Esophagus (tissue), 2 donors: ENCODE data around the gene MTFR1L. TPM values are rescaled to one million over a fixed set of nuclear protein-coding genes. Genes with fewer than 3 reads are reported as not detected.

Experiments used
- H3K27ac ChIP-seq, 2 donors: one replicate each; pipeline ENCODE4 v1.5.1; 2013; ENCODE audit warnings: low read depth in 2 of 2, mild to moderate bottlenecking in 2 of 2, inconsistent platforms in 1 of 2, low read length in 1 of 2, moderate library complexity in 1 of 2
- H3K27me3 ChIP-seq, 2 donors: one replicate each; pipeline ENCODE4 v1.6.1; 2013; ENCODE audit warnings: low read length in 2 of 2, control low read depth in 1 of 2, mild to moderate bottlenecking in 1 of 2; ENCODE audit not compliant: insufficient read depth in 2 of 2, control insufficient read depth in 1 of 2
- H3K36me3 ChIP-seq, 2 donors: one replicate each; pipeline ENCODE4 v1.6.1; 2013; ENCODE audit warnings: low read length in 1 of 2; ENCODE audit not compliant: control insufficient read depth in 2 of 2, insufficient read depth in 2 of 2
- H3K4me1 ChIP-seq, 2 donors: one replicate each; pipeline ENCODE4 v1.6.1; 2013; ENCODE audit warnings: low read length in 1 of 2; ENCODE audit not compliant: control insufficient read depth in 2 of 2, insufficient read depth in 2 of 2
- H3K4me3 ChIP-seq, 2 donors: one replicate each; pipeline ENCODE4 v1.5.1; 2013; ENCODE audit warnings: low read length in 2 of 2, mild to moderate bottlenecking in 2 of 2, low read depth in 1 of 2, moderate library complexity in 1 of 2
- H3K9me3 ChIP-seq, 2 donors: one replicate each; pipeline ENCODE4 v1.6.1; 2013; ENCODE audit warnings: mild to moderate bottlenecking in 2 of 2, low read depth in 1 of 2, low read length in 1 of 2, moderate library complexity in 1 of 2; ENCODE audit not compliant: control insufficient read depth in 2 of 2, insufficient read depth in 1 of 2
- WGBS, 2 donors: extraction: QIAGEN DNeasy Blood & Tissue Kit; methylation state at CpG; one replicate each; pipeline ENCODE4 v1.1.7; 2013; 5-methylcytosine and 5-hydroxymethylcytosine counted together
- polyA plus RNA-seq, 2 donors: library from polyadenylated mRNA; stranded (reverse); fragments of 200-250 nt; gene quantifications; one replicate each; pipeline ENCODE4 v1.2.3, GENCODE V29; 2013
- donor health status: healthy with polysubstance abuse.
- donor health status: Bipolar disorder and iron deficiency.

MTFR1L gene
- polyA plus RNA-seq: 10 to 100 TPM; 28.4 to 32.0 TPM

GRCh38 chr1:25819491-25820246, at the start of gene MTFR1L:
Gene MTFR1L (plus strand): TSS chr1:25819954. CDS start chr1:25823105, 3,151 bp downstream.
- Histone ChIP-seq H3K9me3 (no peaks in the 10 kb centered on the region), H3K27me3 (no peaks in the 10 kb centered on the region), H3K4me1 (peaks cover 0 to 18% of the 10 kb centered on the region in 2 donors), H3K36me3 (peaks cover 0 to 13% of the 10 kb centered on the region in 2 donors), H3K27ac (peak within 1 kb of the TSS; percentile 97 to 98), H3K4me3 (peak within 1 kb of the TSS; percentile 87 to 88)
- WGBS, 2 donors: 0 to 1% methylated on average over 62 to 64 of the region's 64 CpGs

GRCh38 chr1:25770541-25771220, 49.1 kb upstream of the MTFR1L start:
- 79 to 81% methylated on average over 14 of the region's 14 CpGs for WGBS, 2 donors

GRCh38 chr1:25771221-25772114, 48.3 kb upstream of the MTFR1L start:
- 47 to 67% methylated on average over 34 of the region's 34 CpGs for WGBS, 2 donors
- Histone ChIP-seq H3K27ac (peak overlapping the region in 1 of 2 donors; percentile 2), H3K4me3 (no peak overlapping the region), H3K27me3 (no peaks in the 10 kb centered on the region), H3K36me3 (peaks cover 0 to 4% of the 10 kb centered on the region in 2 donors), H3K4me1 (peaks cover 3 to 9% of the 10 kb centered on the region in 2 donors), H3K9me3 (peaks cover 0 to 2% of the 10 kb centered on the region in 2 donors)

More at GRCh38 chr1:25770541-25771220, 49.1 kb upstream of the MTFR1L start:
- Histone ChIP-seq H3K4me1 (peaks cover 3 to 11% of the 10 kb centered on the region in 2 donors), H3K27ac (peak overlapping the region in 1 of 2 donors; percentile 24), H3K27me3 (no peaks in the 10 kb centered on the region), H3K4me3 (no peak overlapping the region), H3K9me3 (peaks cover 0 to 2% of the 10 kb centered on the region in 2 donors), H3K36me3 (peaks cover 0 to 4% of the 10 kb centered on the region in 2 donors)

- peaks cover 3 to 5% of the 10 kb centered on the region in 2 donors for H3K4me1 ChIP-seq
- peaks cover 0 to 2% of the 10 kb centered on the region in 2 donors for H3K9me3 ChIP-seq
- H3K4me3 ChIP-seq: no peak overlapping the region
- H3K27ac ChIP-seq: no peak overlapping the region
- H3K36me3 ChIP-seq: peaks cover 0 to 4% of the 10 kb centered on the region in 2 donors
- H3K27me3 ChIP-seq: no peaks in the 10 kb centered on the region
- WGBS, 2 donors: 87 to 97% methylated on average over 5 of the region's 5 CpGs
These were observed 47.6 kb upstream of the MTFR1L start for GRCh38 chr1:25772164-25772563.

- Histone ChIP-seq H3K27ac (no peak overlapping the region), H3K36me3 (peaks cover 0 to 4% of the 10 kb centered on the region in 2 donors), H3K4me1 (peaks cover 3 to 5% of the 10 kb centered on the region in 2 donors), H3K4me3 (no peak overlapping the region), H3K9me3 (peaks cover 0 to 2% of the 10 kb centered on the region in 2 donors), H3K27me3 (no peaks in the 10 kb centered on the region)
- 91 to 93% methylated on average over 5 of the region's 5 CpGs for WGBS, 2 donors
These were observed 47.0 kb upstream of the MTFR1L start for GRCh38 chr1:25772692-25773245.

- H3K4me3 ChIP-seq: no peak overlapping the region
- 43 to 51% methylated on average over 4 of the region's 4 CpGs for WGBS, 2 donors
- no peak overlapping the region for H3K27ac ChIP-seq
- peaks cover 0 to 2% of the 10 kb centered on the region in 2 donors for H3K9me3 ChIP-seq
- H3K36me3 ChIP-seq: peaks cover 0 to 4% of the 10 kb centered on the region in 2 donors
- no peaks in the 10 kb centered on the region for H3K27me3 ChIP-seq
- H3K4me1 ChIP-seq: peaks cover 3 to 5% of the 10 kb centered on the region in 2 donors
These were observed 46.2 kb upstream of the MTFR1L start for GRCh38 chr1:25773441-25774125.

- Histone ChIP-seq H3K4me1 (peaks cover 3 to 5% of the 10 kb centered on the region in 2 donors), H3K9me3 (no peaks in the 10 kb centered on the region), H3K4me3 (no peak overlapping the region), H3K36me3 (peaks cover 0 to 3% of the 10 kb centered on the region in 2 donors), H3K27me3 (no peaks in the 10 kb centered on the region), H3K27ac (no peak overlapping the region)
- 69 to 76% methylated on average over 13 of the region's 13 CpGs for WGBS, 2 donors
These were observed 45.4 kb upstream of the MTFR1L start for GRCh38 chr1:25774206-25774803.

- Histone ChIP-seq H3K9me3 (no peaks in the 10 kb centered on the region), H3K27me3 (no peaks in the 10 kb centered on the region), H3K36me3 (no peaks in the 10 kb centered on the region), H3K27ac (no peak overlapping the region), H3K4me1 (peaks cover 0 to 3% of the 10 kb centered on the region in 2 donors), H3K4me3 (no peak overlapping the region)
- 50 to 57% methylated on average over 16 of the region's 16 CpGs for WGBS, 2 donors
These were observed 44.6 kb upstream of the MTFR1L start for GRCh38 chr1:25774921-25775771.
